HG03039 (cell line): Measurements from ENCODE around the gene HJV.

Experiments used
- ATAC-seq: cut with Tn5 transposase; IDR thresholded peaks from one replicate; pipeline ENCODE4 v1.9.1; 2021; ENCODE audit warnings: mild to moderate bottlenecking, moderate library complexity; ENCODE audit not compliant: unreplicated experiment

HJV gene

GRCh38 chr1:145978854-145979745 lies 42.4 kb downstream of the HJV start:
- ATAC-seq: peak; percentile 78

GRCh38 chr1:145978471-145978853 lies 43.1 kb downstream of the HJV start:
- ATAC-seq: no peak

GRCh38 chr1:145977486-145978470 lies 43.8 kb downstream of the HJV start:
- no peak for ATAC-seq

- ATAC-seq: no peak
These were observed 44.5 kb downstream of the HJV start for GRCh38 chr1:145977016-145977415.

DNA sequence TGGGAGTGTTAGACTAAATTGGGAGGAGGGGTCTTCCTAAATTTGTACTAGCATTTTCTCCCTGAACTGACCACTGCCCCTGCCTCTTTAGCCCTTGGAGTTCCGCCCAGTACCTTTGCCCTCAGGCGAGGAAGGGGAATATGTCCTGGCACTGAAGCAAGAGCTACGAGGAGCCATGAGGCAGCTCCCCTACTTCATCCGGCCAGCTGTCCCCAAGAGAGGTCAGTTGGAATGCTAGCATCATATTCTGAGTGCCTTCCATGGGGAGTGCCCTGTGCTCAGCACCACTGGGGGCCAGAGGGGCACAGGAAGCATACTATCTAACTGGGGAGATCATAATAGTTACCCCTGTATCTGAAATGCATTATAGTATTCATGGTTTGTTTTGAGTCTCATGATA lies 46.3 kb downstream of the HJV start:
- ATAC-seq: no peak

DNA sequence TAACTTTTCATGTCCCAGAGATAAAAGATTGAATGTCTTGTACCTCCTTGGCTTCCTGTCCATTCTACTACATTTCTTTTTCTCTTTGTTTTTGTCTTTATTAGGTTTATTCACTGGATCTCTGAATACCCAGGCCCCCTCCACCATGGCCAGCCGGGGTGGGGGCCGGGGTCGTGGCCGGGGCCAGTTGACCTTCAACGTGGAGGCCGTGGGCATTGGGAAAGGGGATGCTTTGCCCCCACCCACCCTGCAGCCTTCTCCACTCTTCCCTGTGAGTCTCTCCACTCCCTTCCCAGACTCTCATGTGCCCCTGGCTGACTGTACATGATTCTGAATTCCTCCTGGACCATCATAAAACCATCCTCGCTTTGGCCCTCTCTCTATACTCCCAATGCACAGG lies 46.8 kb downstream of the HJV start:
- no peak for ATAC-seq

DNA sequence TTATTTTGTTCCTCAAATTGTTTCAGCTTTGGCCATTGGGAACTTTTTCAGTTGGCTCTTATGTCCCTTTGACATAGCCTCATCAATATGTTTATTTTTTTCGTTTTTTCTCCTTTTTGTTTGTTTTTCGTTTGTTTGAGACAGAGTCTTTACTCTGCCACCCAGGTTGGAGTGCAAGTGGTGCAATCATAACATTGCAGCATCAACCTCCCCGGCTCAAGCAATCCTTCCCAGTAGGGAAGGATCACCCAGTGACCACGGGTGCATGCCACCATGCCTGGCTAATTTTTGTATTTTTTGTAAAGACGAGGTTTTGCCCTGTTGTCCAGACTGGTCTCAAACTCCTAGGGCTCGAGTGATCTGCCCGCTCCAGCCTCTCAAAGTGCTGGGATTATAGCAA lies 49.0 kb downstream of the HJV start:
- no peak for ATAC-seq
